Left ventricle myocardium superior (tissue), 1 donor: ENCODE results near the gene LRRC72. TPM values are rescaled to one million over a fixed set of nuclear protein-coding genes. Genes with fewer than 3 reads are reported as not detected.
"Not testable (repeated sequence)": the region's sequence is repeated elsewhere in the genome, so short reads cannot be mapped to it uniquely, and the experiment has no call there.

Experiments used
- ATAC-seq: fragments of 200-7000 bp; cut with Tn5 transposase; one replicate; pipeline ENCODE4 v1.9.1; 2020; ENCODE audit warnings: mild to moderate bottlenecking, moderate library complexity
- DNase-seq: peaks from one replicate; pipeline ENCODE4 v3.0.0-alpha.2; 2020
- intact Hi-C: fragments of 100-400 bp; cut with micrococcal nuclease; formaldehyde crosslinking; loops from one replicate; pipeline ENCODE4 v1.11.0; 2022
- total RNA-seq: library from RNA; stranded (reverse); fragmentation: NEBNext Ultra II Directional; extraction: Animal tissue kit (Norgen Biotek cat#: 25700); gene quantifications from one replicate; pipeline ENCODE4 v1.2.1, GENCODE V29; 2021
- donor health status: DM: no; HTN: yes; CAD: no; lungs with severe emphysema.

The LRRC72 gene
- total RNA-seq, 1 donor from 2014 or later: not detected

DNA sequence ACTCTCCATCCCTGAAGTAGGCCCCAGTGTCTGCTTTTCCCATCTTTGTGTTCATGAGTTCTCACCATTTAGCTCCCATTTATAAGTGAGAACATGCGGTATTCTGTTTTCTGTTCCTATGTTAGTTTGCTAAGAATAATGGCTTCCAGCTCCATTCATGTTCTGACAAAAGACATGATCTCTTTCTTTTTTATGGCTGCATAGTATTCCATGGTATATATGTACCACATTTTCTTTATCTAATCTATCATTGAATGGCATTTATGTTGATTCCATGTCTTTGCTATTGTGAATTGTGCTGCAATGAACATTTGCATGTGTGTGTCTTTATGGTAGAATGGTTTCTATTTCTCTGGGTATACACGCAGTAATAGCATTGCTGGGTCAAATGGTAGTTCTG lies 6.6 kb upstream of the LRRC72 start:
- ATAC-seq: not testable (repeated sequence)

DNA sequence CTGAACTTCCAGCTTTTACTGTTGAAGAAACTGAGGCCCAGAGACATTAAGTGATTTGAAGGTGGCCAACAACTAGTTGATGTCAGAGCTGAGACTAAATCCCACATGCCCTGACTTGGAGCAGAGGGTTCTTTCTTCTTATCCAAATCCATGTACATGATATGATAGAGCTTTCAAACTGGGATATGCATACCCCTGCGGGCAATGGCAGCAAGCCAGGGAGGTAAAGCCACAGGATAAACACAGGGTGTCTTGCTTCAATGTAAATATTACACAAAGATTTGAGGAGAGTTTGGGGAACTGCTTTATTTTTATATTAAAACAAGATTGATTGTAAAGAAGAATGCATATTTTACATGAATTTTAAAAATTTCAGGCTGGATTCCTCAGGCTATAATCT lies 2.3 kb upstream of the LRRC72 start:
- no peak for ATAC-seq
- intact Hi-C loops: no loop called here
- no peak for DNase-seq

More for the DNA sequence above, 6.6 kb upstream of the LRRC72 start:
- DNase-seq, intact Hi-C loops: not testable (repeated sequence)

DNA sequence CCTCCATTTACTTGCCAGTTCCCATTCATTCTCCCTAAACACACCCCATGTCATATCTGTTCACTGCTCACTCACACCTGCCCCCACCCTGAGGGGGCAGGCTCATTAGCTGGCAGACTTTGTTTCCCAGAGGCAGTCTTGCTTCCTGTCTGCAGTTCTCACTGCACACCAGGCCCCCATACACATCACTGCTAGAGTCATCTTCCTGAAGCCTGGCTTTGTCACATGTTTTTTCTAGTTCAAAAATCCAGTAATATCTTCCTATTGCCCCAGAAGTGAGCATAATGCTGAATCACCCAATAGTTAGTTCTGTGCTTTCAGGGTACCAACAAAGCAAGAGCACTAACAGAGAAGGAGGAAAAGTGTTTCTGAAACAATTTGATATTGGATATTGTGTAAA lies 1.9 kb downstream of the LRRC72 start:
- no peak for DNase-seq
- no peak for ATAC-seq
- intact Hi-C loops: no loop called here

DNA sequence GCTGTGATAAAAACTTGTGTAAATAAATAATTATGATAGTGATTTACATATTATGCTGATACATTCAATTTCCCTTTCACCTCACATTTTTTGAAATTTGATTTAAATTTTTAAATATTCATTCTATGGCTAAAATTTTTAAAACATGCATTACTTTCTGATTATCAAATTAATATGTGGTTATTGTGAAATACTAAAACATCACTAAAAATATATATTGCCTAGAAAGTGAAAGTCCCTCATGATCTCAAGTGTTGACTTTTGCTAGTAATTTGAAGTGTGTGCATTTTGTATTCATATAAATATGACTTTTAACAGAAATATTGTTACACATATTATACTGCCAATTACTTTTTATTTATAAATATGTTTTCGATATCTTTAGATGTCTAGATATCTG lies 3.1 kb downstream of the LRRC72 start:
- intact Hi-C loops: no loop called here
- ATAC-seq (no peak), DNase-seq (no peak)

DNA sequence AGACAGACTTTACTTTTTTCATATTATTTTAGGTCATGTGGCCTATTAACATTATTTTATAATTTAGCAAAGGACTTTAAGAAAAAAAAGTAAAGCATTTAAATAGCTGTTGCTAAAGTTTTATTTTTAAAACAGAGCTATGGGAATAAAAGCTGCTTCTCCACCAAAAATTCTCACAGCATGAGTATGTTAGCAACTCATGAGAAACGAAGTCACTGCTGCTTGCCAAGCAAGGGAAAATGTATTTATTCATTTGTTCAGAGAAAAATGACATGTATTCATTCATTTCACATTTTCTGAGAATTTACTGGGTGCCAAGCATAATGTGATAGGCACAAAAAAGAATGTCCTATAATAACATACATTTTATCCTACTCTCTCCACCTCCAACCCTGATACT lies 5.1 kb downstream of the LRRC72 start:
- intact Hi-C loops: no loop called here
- DNase-seq (no peak), ATAC-seq (no peak)

DNA sequence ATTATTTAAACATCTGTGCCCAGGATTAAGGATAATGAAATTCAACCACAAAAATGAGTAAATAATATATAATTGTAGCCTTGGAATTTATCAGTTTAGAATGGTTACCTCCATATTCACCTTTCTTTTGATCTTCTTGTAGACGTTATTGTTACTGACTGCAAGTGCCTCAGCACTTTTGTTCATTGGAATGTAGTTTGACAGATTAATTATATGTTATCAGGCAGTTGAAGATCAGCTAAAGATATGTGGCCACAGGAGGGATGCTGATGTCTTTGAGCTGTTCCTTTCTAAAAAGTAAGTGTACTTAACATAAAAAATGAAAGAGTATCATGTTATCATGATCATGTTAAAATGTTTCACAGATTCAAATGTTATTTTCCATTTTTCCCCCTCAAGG lies 5.6 kb downstream of the LRRC72 start:
- intact Hi-C loops: no loop called here
- DNase-seq: no peak
- ATAC-seq: no peak

DNA sequence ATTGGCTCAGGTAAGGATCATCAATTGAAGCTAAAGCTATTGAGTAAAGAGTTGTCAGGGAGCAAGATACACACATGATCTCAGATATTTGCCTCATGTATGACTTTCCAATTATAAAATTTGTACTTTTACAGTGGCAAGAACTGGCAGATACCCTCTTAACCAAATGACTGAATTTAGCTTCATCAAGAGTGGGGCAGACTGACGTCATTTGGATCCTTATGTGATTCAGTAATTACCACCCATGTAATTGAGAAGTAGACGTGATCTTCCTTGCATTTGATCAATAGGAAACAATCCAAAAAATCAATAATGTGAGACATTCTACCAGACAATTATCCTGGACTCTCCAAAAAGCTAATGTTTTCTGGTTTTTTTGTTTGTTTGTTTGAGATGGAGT lies 8.9 kb downstream of the LRRC72 start:
- intact Hi-C loops: no loop called here
- DNase-seq (no peak), ATAC-seq (no peak)

DNA sequence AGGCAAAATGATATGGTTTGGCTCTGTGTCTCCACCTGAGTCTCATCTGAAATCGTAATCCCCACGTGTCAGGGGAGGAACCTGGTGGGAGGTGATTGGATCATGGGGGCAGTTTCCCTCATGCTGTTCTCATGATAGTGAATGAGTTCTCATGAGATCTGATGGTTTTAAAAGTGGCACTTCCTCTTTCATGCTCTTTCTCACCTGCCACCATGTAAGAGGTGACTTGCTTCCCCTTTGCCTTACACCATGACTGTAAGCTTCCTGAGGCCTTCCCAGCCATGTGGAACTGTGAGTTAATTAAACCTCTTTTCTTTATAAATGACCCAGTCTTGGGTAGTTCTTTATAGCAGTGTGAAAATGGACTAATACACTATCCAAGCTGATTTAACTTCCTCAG lies 13.9 kb downstream of the LRRC72 start:
- DNase-seq, intact Hi-C loops, ATAC-seq: not testable (repeated sequence)

DNA sequence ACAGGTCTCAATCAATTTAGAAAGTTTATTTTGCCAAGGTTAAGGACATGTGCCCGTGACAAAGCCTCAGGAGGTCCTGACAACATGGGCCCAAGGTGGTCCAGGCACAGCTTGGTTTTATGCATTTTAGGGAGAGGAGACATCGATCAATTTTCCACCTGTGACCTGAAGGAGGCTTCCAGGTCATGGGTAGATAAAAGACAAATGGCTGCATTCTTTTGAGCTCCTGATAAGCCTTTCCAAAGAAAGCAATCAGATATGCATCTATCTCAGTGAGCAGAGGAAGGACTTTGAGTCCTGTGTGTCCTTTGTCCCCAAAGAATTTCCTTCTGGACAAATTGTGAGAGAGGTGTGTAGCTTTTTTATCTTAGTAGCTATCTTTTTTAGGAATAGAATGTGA lies 15.8 kb downstream of the LRRC72 start:
- ATAC-seq (no peak), DNase-seq (no peak)
- intact Hi-C loops: no loop called here

DNA sequence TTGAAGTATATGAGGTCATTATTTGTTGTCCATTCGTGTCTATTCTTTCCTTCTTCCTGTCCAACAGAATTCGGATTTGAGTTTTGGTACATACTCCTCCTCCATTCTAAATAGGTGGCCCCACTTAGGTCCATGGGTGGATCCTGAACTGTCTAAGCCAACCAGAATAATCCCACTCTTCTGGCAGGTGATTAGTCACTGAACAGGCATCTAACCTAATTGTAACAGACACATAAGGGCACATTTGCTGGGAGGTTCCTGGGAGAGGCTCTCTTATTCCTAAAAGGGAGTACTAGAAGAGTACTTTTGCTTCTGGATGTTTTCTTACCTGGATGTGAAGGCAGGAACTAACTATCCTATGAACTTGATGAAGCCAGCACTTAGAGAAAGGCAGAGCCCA lies 16.8 kb downstream of the LRRC72 start:
- ATAC-seq (no peak), DNase-seq (no peak)
- intact Hi-C loops: no loop called here

DNA sequence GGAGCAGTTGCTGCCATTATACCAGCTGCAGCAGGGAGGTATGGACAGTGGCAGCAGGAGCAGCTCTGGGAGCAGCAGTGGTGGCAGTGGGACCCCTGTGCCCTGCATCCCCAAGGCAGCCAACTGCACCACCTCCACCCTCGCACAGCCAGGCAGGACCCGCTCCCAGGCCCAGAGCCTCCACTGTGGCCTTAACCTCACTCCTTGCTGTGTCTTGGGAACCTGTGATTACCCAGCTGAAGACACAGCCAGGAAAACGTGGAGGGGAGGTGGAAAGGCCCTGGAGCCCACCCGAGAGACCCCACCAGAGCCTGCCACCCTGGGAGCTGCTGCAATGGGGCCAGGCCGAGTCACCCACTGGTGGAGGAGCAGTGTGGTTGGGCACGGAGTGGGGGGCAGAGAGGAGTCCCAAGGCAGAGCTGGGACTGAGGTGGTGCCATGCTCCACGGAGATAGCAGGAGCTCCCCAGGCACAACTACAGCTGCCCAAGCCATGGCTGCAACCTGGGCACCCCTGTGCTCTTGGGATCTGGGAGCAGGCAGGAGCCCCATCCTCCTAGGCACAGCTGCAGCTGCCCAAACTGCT lies 20.4 kb downstream of the LRRC72 start:
- ATAC-seq (no peak), DNase-seq (no peak)
- intact Hi-C loops: no loop called here

DNA sequence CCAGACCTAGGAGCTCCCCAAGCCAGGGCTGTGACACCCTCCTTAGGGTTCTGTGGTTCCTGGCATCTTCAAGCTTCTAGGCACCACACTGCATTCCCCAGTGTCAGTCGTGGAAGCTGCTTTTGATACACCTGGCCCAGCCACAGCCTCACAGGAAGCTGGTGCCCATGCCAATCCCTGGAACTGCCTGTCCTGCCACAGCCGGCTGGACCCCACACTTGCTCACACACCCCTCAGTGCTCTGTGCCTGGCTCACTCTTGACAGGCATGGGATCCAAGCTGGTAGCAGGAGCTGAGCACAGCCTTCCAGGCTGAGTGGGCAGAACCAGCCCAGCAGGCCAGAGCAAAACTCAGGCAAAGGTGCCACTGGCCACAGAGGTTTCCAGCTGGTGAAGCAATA lies 21.8 kb downstream of the LRRC72 start:
- ATAC-seq (no peak), DNase-seq (no peak)
- intact Hi-C loops: no loop called here

DNA sequence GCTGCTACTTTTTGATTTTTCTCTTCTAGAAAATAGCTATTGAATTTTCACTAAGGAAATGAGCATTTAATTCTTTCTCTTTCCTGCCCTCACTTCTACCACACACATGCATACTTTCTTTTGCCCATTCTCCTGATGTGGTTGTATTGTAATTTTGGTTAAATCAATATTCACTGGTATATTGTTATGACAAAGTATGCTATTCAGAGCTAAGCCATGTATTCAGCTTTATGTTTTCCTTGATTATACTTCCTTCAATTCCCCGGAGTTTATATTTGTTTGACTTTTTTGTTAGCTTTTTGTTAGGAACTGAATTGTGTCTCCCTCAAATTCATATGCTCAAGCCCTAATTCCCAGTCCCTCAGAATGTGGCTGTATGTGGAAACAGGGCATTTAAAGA lies 24.0 kb downstream of the LRRC72 start:
- intact Hi-C loops: no loop called here
- DNase-seq (no peak), ATAC-seq (no peak)

DNA sequence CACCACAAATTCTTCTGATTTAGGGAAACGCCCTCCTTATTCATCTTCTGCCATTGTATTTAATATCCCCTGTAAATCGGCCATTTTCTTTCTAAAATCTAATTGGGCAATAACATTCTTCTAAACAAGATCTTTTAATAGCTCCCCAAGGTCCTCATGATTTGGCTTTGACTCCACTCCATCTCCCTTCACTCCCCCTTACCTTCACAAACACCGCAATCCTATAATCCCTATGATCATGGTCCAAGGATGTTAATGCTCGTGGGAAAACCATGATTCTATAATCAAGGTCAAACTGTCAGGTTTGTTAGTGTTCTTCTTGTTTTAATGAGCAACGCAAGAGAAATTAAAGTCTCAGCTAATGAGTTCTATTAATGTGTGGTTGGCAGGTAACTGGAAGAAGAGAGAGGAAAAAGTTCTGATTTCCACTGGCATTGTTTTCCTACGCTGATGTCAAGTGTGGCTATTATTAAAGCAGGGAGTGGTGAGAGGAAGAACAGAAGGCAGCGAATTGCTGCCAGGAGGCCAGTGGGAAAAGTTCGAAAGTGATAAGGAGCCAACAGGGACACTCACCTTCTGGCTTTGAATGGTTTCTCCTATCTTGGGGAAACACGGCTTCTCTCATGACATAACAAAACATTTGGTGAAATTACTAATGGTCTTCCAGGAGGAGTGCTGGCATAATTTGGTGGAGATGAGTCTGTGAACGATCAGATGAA lies 28.1 kb downstream of the LRRC72 start:
- no peak for DNase-seq
- ATAC-seq: peak; percentile 97
- intact Hi-C loops: no loop called here

DNA sequence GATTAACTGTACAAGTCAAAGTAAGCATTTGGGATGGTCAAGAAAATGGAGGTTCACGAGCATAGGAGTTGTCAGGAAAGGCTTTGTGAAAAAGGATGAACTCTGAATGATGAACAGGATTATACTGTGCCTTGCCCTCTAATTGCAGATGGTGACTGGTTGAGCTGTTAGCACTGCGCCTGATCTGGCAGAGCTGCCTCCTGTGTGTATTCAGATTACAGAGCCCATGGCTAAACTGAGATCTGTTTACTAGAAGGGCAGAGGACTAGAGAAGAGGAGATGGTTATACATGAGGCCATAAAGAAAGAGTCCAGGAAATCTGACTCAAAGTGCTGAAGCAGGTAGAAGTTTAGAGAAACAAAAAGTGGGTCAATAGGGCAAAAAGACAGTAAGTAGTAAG lies 29.7 kb downstream of the LRRC72 start:
- DNase-seq (no peak), ATAC-seq (peak; percentile 49)
- intact Hi-C loops: no loop called here

DNA sequence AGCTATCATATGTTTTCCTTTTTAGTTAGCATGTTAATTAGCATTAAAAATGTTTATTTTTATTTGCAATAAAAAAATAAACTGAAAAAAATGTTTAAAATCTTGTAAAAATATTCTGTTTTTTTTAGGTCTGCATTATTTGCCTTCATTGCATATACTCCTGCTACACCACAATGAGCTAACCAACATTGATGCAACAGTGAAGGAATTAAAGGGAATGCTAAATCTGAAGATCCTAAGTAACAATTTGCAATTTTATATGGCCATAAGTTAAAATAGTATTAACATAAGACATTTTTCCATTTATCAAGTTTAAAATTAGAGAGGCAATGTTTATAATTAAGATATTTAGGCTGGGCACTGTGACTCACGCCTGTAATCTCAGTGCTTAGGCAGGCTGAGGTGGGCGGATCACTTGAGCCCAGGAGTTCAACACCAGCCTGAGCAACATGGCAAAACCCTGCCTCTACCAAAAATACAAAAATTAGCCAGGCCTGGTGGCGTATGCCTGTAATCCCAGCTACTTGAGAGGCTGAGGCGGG lies 32.2 kb downstream of the LRRC72 start:
- ATAC-seq: no peak
- intact Hi-C loops: no loop called here
- no peak for DNase-seq

DNA sequence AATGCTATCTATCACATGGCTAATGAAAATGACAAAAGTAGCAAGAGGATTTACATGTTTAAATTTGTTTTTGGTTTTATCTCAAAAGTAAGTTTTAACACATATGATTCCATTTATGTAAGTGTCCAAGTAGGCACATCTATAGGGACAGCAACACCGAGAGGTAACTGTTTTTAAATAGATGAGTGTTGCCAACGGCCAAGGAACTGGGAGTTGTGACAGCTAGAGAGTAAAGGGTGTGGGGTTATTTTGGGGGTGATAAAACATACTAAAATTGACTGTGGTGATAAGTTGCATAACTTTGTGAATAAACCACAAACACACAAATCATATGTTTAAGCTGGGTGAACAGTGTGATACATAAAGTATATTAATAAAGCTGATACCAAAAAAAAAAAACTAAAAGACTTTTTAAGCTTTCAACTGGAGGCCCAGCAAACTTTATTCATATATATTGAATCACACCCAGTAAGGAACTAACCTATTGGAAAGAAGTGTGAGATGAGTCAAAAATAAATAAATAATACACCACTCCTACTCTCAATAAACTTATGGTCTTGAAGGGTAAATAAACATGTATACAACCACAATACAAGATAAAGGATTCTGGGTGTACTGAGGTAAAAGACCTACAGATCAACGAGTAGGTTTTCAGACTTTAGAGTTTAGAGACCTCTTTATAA lies 33.0 kb downstream of the LRRC72 start:
- intact Hi-C loops: loop anchor here (10.0 kb wide), 1 partner anchor 485 kb away; no protein-coding TSS in a partner anchor
- peak; percentile 67 for ATAC-seq
- DNase-seq: no peak

DNA sequence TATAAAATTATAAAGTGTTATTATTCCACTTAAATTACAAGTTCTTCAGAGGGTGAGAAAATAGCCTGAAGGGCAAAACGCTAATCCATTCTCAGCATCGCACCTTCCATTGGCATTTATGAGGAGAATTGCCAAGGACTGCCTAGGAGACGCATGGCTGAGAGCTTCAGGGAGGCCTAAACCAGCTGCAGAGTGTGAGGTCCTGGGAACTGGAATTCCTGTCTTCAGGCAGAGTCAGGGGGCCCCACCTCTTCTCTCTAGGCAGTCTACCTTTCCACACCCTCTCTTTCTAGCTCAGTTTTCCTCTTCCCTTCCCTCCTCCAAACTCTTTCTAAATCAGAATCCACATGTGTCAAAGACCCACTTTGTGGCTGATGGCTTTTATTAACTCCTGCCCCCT lies 35.3 kb downstream of the LRRC72 start:
- ATAC-seq (no peak), DNase-seq (no peak)
- intact Hi-C loops: loop anchor here (10.0 kb wide), 1 partner anchor 487 kb away; no protein-coding TSS in a partner anchor

DNA sequence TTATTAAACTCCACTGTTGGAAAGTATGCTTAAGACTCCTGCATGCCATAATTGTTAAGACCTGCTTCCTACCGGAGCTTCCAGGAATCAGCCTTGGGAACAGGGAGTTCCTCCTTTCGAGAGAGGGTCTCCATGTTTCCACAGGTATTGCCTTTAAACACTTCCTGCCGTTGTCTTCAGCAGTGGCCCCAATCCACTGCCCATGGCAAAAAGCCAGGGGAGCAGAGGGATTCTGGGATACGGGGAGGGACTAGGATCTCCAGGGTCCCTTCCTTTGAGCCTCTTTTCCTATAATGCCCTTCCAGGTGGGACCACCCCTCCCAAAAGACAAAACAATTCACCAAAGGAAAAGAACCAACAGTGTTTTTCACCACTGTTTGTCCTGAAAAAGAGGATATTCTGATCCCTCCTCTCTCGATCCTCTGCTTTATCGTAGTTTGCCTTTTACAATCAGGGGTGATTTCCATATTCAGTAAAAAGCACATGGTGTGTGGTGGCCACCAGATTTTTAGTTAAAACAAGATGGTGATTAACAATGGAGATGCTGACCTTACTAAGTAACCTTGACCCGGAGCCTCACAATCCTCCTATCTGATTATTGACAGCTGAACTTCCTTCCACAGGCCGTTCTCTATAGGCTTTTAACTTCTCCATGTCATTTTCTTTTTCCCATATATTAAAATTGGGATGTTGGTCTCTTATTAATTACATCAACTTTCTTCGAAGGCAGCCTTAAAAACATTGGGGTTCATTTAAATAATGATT lies 36.0 kb downstream of the LRRC72 start:
- intact Hi-C loops: loop anchor here (10.0 kb wide), 1 partner anchor 488 kb away; no protein-coding TSS in a partner anchor
- no peak for DNase-seq
- ATAC-seq: no peak
